Trophoblast cell (in vitro differentiated cells and primary cell): ENCODE data around the gene SAMD10.
"Not testable (repeated sequence)": the region's sequence is repeated elsewhere in the genome, so short reads cannot be mapped to it uniquely, and the experiment has no call there.

Source experiments
- DNase-seq, 2 donors: peaks; one replicate each; pipeline ENCODE4 v3.0.0-alpha.2; 2016
- H2AFZ ChIP-seq: 2 replicates; pipeline ENCODE4 v1.6.1; 2013; ENCODE audit warnings: low read length, moderate library complexity, mild to moderate bottlenecking; ENCODE audit not compliant: insufficient read depth, poor library complexity
- H2AK5ac ChIP-seq: 2 replicates; pipeline ENCODE4 v1.6.1; 2013; ENCODE audit warnings: mild to moderate bottlenecking, low read length
- H2BK120ac ChIP-seq: 2 replicates; pipeline ENCODE4 v1.6.1; 2013; ENCODE audit warnings: low read length, mild to moderate bottlenecking, moderate library complexity; ENCODE audit not compliant: insufficient read depth, poor library complexity
- H2BK12ac ChIP-seq: 2 replicates; pipeline ENCODE4 v1.6.1; 2013; ENCODE audit warnings: mild to moderate bottlenecking, low read length, moderate library complexity
- H2BK5ac ChIP-seq: 2 replicates; pipeline ENCODE4 v1.6.1; 2013; ENCODE audit warnings: low read length, low read depth, moderate library complexity, mild to moderate bottlenecking; ENCODE audit not compliant: poor library complexity
- H3K14ac ChIP-seq: 2 replicates; pipeline ENCODE4 v1.6.1; 2013; ENCODE audit warnings: mild to moderate bottlenecking, low read length
- H3K18ac ChIP-seq: 2 replicates; pipeline ENCODE4 v1.6.1; 2013; ENCODE audit warnings: mild to moderate bottlenecking, low read length
- H3K23ac ChIP-seq: 2 replicates; pipeline ENCODE4 v1.6.1; 2013; ENCODE audit warnings: low read length
- H3K27ac ChIP-seq: 2 replicates; pipeline ENCODE4 v1.5.1; 2013; ENCODE audit warnings: low read depth, mild to moderate bottlenecking, inconsistent platforms, low read length, moderate library complexity
- H3K27me3 ChIP-seq: 2 replicates; pipeline ENCODE4 v1.6.1; 2013; ENCODE audit warnings: inconsistent platforms, mild to moderate bottlenecking, low read length, moderate library complexity; ENCODE audit not compliant: insufficient read depth
- H3K36me3 ChIP-seq, 2 experiments: 1 replicate in 1 of 2; 2 replicates in 1 of 2; pipeline ENCODE4 v1.6.1; 2013; ENCODE audit warnings: low read length in 2 of 2, mild to moderate bottlenecking in 2 of 2, moderate library complexity in 1 of 2; ENCODE audit not compliant: insufficient read depth in 2 of 2, control insufficient read depth in 1 of 2
- H3K4ac ChIP-seq: 2 replicates; pipeline ENCODE4 v1.6.1; 2013; ENCODE audit warnings: low read depth, mild to moderate bottlenecking, low read length, moderate library complexity
- H3K4me1 ChIP-seq, 2 experiments: 1 replicate in 1 of 2; 2 replicates in 1 of 2; pipeline ENCODE4 v1.6.1; 2013; ENCODE audit warnings: low read length in 2 of 2, mild to moderate bottlenecking in 2 of 2, moderate library complexity in 1 of 2; ENCODE audit not compliant: insufficient read depth in 2 of 2, control insufficient read depth in 1 of 2
- H3K4me2 ChIP-seq: 2 replicates; pipeline ENCODE4 v1.6.1; 2013; ENCODE audit warnings: inconsistent platforms, mild to moderate bottlenecking, low read length, moderate library complexity
- H3K4me3 ChIP-seq: 2 replicates; pipeline ENCODE4 v1.5.1; 2013; ENCODE audit warnings: mild to moderate bottlenecking, low read depth, low read length, inconsistent platforms
- H3K79me1 ChIP-seq: one replicate; pipeline ENCODE4 v1.6.1; 2013; ENCODE audit warnings: low read length
- H3K79me2 ChIP-seq: 2 replicates; pipeline ENCODE4 v1.6.1; 2013; ENCODE audit warnings: low read length, mild to moderate bottlenecking; ENCODE audit not compliant: control insufficient read depth, insufficient read depth, poor library complexity
- H3K9ac ChIP-seq: 2 replicates; pipeline ENCODE4 v1.6.1; 2013; ENCODE audit warnings: mild to moderate bottlenecking, low read length
- H3K9me3 ChIP-seq: 2 replicates; pipeline ENCODE4 v1.6.1; 2013; ENCODE audit warnings: low read depth, mild to moderate bottlenecking, control low read depth, inconsistent platforms, low read length; ENCODE audit not compliant: insufficient read depth
- H4K12ac ChIP-seq: 2 replicates; pipeline ENCODE4 v1.6.1; 2013; ENCODE audit warnings: low read depth, mild to moderate bottlenecking, low read length, moderate library complexity
- H4K8ac ChIP-seq: 2 replicates; pipeline ENCODE4 v1.6.1; 2013; ENCODE audit warnings: low read depth, mild to moderate bottlenecking, low read length, moderate library complexity
- H4K91ac ChIP-seq: one replicate; pipeline ENCODE4 v1.6.1; 2013; ENCODE audit warnings: low read depth, mild to moderate bottlenecking, low read length, moderate library complexity
- whole genome bisulfite sequencing: extraction: QIAGEN DNeasy Blood & Tissue Kit; methylation state at CpG from one replicate; pipeline ENCODE4 v1.1.7; 2013; ENCODE audit warnings: missing lambda C conversion rate; ENCODE audit not compliant: insufficient read length, insufficient coverage; ENCODE audit errors: extremely low coverage; 5-methylcytosine and 5-hydroxymethylcytosine counted together

SAMD10 gene

DNA sequence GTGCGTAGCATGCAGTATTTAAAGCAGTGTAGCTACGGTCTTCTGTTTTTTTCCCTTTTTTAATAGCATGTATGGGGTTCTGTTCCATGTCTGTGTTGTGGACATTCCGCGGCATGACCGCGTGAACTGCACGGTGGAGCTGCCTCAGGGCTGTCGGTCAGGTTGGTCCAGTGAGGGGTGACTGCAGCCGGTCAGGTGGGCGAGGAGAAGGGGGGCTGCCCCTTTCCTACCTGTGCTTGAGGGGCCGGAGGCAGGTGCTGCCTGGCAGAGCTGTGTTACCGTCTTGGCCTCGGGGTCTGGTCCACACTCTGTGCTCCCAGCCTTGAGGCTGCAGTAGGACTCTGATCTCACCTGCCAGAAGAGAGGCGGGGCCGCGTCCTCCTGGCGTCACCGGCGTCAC is 47.7 kb downstream of the SAMD10 start:
- H3K4me3 ChIP-seq = no peak overlapping the region
- no peak overlapping the region for H3K18ac ChIP-seq
- H2BK120ac ChIP-seq = no peak overlapping the region
- H4K12ac ChIP-seq = no peak overlapping the region
- no peak overlapping the region for H3K14ac ChIP-seq
- H3K9ac ChIP-seq = no peak overlapping the region
- peaks cover 3% of the 10 kb centered on the region for H3K9me3 ChIP-seq
- H3K79me2 ChIP-seq = no peaks in the 10 kb centered on the region
- no peak overlapping the region for H3K4ac ChIP-seq
- H3K27me3 ChIP-seq = no peaks in the 10 kb centered on the region
- no peak overlapping the region for H2BK12ac ChIP-seq
- H3K23ac ChIP-seq = no peak overlapping the region
- WGBS = no CpG with 5 or more reads among the region's 19 CpGs
- H2AK5ac ChIP-seq = no peak overlapping the region
- no peak overlapping the region for H4K8ac ChIP-seq
- H3K27ac ChIP-seq = no peak overlapping the region
- H2BK5ac ChIP-seq = no peak overlapping the region
- peaks cover 75 to 79% of the 10 kb centered on the region in 2 experiments for H3K36me3 ChIP-seq
- no peak for DNase-seq
- H3K4me1 ChIP-seq = no peaks in the 10 kb centered on the region
- no peak overlapping the region for H2AFZ ChIP-seq
- no peak overlapping the region for H4K91ac ChIP-seq
- H3K79me1 ChIP-seq = no peaks in the 10 kb centered on the region
- no peak overlapping the region for H3K4me2 ChIP-seq

- Histone ChIP-seq H3K9ac (no peak overlapping the region), H3K79me1 (no peaks in the 10 kb centered on the region), H2BK5ac (no peak overlapping the region), H3K9me3 (peaks cover 3% of the 10 kb centered on the region), H2AK5ac (no peak overlapping the region), H3K79me2 (no peaks in the 10 kb centered on the region), H3K4me1 (no peaks in the 10 kb centered on the region), H2BK120ac (no peak overlapping the region), H3K27me3 (no peaks in the 10 kb centered on the region), H4K12ac (no peak overlapping the region), H3K14ac (no peak overlapping the region), H4K91ac (no peak overlapping the region), H3K4ac (no peak overlapping the region), H3K23ac (no peak overlapping the region), H3K18ac (no peak overlapping the region), H3K4me3 (no peak overlapping the region), H3K27ac (no peak overlapping the region), H2BK12ac (no peak overlapping the region), H4K8ac (no peak overlapping the region), H2AFZ (no peak overlapping the region), H3K4me2 (no peak overlapping the region), H3K36me3 (peaks cover 76 to 80% of the 10 kb centered on the region in 2 experiments)
- no CpG with 5 or more reads among the region's 37 CpGs for WGBS
- DNase-seq = no peak
Measured at GRCh38 chr20:63930971-63931553, 48.4 kb downstream of the SAMD10 start.

GRCh38 chr20:63929473-63929883 is 50.0 kb downstream of the SAMD10 start:
- H2AK5ac ChIP-seq, H2BK5ac ChIP-seq, H3K9me3 ChIP-seq, H3K79me1 ChIP-seq, H3K79me2 ChIP-seq, H3K27ac ChIP-seq, H4K8ac ChIP-seq, H4K91ac ChIP-seq, H3K18ac ChIP-seq, DNase-seq, H3K4ac ChIP-seq, H2BK120ac ChIP-seq, H3K14ac ChIP-seq, H3K27me3 ChIP-seq, H3K4me2 ChIP-seq, H2AFZ ChIP-seq, H3K23ac ChIP-seq, H3K4me3 ChIP-seq, H3K4me1 ChIP-seq, H2BK12ac ChIP-seq, H3K9ac ChIP-seq, H4K12ac ChIP-seq: not testable (repeated sequence)
- WGBS = no CpG with 5 or more reads among the region's 31 CpGs
- H3K36me3 ChIP-seq = peaks cover 60 to 69% of the 10 kb centered on the region in 2 experiments

DNA sequence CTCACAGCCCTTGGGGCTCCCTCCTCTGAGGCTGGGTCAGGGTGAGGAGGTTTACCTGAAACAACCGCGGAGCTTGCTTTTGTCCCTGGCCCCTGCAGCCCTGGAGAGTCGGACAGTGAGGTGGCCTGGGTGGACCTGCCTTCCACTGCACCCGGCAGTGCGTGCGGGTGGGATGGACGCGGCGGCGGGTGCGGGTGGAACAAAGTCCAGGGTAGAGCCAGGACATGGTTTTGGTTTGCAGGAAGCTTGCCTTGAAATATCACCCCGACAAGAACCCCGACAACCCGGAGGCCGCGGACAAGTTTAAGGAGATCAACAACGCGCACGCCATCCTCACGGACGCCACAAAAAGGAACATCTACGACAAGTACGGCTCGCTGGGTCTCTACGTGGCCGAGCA is 50.4 kb downstream of the SAMD10 start:
- no CpG with 5 or more reads among the region's 26 CpGs for WGBS
- H2AK5ac ChIP-seq = no peak overlapping the region
- no peak overlapping the region for H3K14ac ChIP-seq
- peaks cover 58 to 67% of the 10 kb centered on the region in 2 experiments for H3K36me3 ChIP-seq
- no peak for DNase-seq
- no peak overlapping the region for H3K18ac ChIP-seq
- H3K27me3 ChIP-seq = no peaks in the 10 kb centered on the region
- H3K23ac ChIP-seq = no peak overlapping the region
- H4K8ac ChIP-seq = no peak overlapping the region
- H2AFZ ChIP-seq = no peak overlapping the region
- H4K91ac ChIP-seq = no peak overlapping the region
- no peak overlapping the region for H3K4ac ChIP-seq
- H3K9ac ChIP-seq = no peak overlapping the region
- H3K9me3 ChIP-seq = peaks cover 3% of the 10 kb centered on the region
- no peaks in the 10 kb centered on the region for H3K4me1 ChIP-seq
- no peak overlapping the region for H2BK12ac ChIP-seq
- H2BK120ac ChIP-seq = no peak overlapping the region
- no peak overlapping the region for H3K4me2 ChIP-seq
- no peak overlapping the region for H3K4me3 ChIP-seq
- H3K79me1 ChIP-seq = no peaks in the 10 kb centered on the region
- H3K79me2 ChIP-seq = no peaks in the 10 kb centered on the region
- H3K27ac ChIP-seq = no peak overlapping the region
- H2BK5ac ChIP-seq = no peak overlapping the region
- no peak overlapping the region for H4K12ac ChIP-seq
